Measurements from ENCODE around the gene NT5C3B.
A peak's percentile ranks its signal among the peaks of the same experiment; 100 is the strongest.
"Not testable (repeated sequence)": the region's sequence is repeated elsewhere in the genome, so short reads cannot be mapped to it uniquely, and the experiment has no call there.

NT5C3B gene

DNA sequence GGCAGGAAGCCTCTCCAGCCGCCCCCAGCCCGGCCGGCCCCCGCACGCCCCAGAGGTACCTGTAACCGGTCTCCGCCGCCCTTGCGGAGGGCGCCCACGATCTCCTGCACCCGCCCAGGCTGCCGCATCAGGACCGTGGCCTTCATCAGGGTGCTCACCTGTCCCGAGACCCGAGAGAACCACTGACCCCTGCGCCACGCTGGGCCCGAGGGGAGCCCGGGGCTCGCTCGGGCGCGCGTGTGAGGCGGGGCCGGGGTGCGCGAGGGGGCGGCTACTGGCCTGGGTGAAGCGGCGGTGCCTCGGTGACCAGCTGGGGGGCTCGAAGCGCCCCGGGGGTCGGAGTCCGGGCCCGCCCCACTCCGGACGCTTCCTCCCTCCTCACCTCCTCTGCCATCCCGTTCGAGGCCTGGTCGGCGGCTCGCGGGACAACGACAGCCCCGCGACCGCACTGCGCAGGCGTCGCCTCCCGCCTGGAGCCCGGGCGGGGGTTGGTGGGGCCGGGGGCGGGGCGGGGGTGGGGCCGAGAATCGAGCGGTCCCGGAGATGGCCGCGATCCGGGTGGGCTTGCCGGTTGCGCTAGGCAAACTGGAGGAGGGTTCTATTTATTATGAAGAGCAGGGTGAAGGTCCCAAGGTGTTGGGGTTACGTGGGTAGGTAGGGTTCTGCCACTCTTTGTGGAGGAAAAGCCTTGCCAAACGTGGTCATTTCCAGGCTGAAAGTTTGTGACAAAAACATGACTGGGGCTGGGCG, at the start of gene NT5C3B:
NT5C3B (minus strand) TSS at position 433 of the 750 bp plus-strand sequence; CDS start at position 394, 39 bp downstream.
- FAIRE-seq: no peak
- peak; percentile 34 for DNase-seq (ENCODE audit: low spot score)

DNA sequence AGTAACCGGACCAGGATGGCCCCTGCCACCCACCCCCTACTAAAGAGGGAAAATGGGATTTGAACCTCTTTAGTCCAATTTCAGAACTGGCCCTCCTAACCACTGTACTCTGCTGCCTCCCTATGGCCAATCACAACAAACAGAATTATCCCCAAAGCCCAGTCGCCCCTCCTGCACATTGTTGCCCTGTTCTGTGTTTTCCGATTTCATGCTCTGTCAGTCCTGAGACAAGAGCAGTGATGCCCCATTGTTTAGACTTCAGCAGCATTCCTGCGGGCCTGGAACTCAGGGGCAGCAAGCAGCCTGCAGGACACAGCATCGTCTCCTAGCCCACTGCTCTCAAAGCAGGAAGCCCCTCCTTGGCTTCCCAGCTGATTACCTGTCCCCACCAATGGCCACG, 49.7 kb upstream of the NT5C3B start:
- FAIRE-seq: no peak
- no peak for DNase-seq (ENCODE audit: low spot score)

DNA sequence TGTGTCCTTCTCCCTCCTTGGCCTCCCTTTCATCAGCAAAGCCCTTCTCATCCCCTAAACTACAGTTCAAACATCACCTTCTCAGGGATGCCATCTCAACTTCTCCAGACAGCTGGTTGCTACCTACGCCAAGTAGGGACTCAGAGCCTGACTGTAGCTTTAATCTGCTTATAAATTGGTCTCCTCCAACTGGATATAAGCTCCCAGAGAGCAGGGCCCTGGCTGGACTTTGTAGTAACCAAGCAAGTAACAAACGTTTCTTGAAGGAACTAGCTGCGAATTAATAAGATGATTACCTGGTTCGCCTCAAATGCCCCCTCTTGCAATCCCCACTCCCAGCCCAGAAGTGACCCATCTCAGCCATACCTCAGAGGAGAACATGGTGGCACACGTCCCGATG, 46.7 kb upstream of the NT5C3B start:
- no peak for FAIRE-seq
- DNase-seq (ENCODE audit: low spot score): no peak

DNA sequence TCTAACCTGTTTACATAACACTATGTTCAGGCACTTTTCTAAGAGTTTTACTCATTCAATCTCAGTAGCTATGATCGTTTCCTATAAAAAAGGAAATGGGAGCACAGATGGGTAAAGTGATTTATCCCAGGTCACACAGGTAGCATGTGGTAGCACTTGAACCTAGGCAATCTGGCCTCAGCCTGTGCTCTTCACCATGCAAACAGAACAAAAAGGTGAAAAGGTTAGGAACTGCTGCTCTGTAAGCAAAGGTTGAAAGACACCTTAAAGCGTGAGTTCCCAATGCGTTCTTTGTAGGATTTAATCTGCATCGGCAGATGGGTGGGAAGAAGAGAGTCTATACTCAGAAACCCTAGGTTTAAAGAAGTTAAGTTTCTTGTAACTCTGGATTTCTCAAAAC, 44.1 kb upstream of the NT5C3B start:
- FAIRE-seq (no peak), DNase-seq (ENCODE audit: low spot score) (no peak)

DNA sequence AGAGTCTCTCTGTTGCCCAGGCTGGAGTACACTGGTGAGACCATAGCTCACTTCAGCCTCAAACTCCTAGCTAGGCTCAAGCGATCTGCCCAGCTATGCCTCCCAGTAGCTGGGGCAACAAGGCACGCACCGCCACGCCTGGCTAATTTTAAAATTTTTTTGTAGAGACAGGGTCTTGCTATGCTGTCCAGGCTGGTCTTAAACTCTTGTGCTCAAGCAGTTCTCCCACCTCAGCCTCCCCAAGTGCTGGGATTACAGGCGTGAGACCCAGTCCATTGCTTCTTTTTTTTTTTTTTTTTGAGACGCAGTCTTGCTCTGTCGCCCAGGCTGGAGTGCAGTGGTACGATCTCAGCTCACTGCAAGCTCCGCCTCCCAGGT, 38.2 kb upstream of the NT5C3B start:
- DNase-seq (ENCODE audit: low spot score); FAIRE-seq: not testable (repeated sequence)

DNA sequence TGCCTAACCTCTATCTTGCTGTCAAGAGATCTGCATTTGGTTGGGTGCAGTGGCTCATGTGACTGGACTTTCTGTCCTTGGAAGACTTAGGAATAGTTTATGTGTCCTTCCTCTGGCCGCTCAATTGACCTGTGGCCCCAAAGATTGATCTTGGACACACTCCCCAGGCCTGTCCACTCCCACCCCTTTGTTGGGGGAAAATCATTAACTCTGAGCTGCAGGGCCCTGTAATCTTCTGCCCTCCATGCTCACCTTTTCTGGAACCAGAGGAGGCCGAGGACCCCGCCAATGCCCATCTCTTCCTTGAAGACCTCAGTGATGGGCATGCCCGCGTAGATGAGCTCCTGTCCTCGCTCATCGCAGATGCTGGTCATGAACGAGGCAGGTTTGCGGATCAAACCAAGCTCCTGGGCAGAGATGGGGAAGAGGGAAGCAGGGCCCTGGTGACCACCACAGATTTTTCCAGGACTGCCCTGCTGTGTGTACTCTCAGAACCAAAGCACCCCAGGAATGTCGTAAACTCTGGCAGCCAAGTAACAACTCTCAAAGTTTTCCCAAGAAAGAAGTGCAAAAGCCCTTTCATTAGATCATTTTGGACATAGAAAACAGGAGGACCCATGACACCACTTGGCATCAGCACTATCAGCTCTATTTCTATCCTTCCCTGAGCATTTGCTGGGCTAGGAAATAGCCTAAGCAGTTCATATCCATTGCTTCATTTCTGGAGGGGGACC, 37.7 kb upstream of the NT5C3B start:
- FAIRE-seq (no peak), DNase-seq (ENCODE audit: low spot score) (no peak)

DNA sequence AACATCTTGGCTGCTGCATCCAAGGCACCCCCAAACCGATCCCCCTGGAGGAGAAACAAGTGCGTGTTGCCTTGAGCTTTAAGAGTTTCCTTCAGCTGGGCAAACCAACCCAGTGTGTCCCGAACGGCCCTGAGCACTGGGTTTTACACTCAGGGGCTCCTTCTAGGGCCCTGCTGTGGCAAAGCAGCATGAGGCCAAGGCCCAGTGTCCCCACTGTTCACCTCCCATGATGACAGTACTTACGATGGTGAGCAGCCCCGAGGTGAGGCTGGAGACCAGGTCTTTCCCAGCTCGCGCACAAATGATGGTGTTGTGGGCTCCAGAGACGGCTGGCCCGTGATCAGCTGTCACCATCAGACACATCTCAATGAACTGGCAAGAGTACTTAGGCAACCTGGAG, 35.8 kb upstream of the NT5C3B start:
- no peak for DNase-seq (ENCODE audit: low spot score)
- no peak for FAIRE-seq

DNA sequence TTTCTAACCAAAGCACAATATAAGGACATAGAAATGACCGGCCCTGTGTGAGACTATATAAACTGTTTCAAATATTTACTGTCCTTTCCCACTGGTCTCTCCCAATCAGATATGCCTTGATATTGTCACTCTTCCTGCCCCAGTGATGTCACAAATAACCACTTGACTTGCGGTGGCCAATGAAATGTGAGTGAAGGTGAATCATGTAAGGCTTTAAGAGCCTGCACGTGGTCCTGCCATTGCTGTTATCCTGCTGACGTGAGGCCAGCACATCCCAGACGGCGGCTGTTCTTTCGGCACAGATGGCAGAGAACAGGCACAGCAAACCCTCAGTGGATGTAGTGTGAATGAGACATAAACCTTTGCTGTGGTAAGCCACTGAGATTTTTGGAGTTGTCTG, 34.6 kb upstream of the NT5C3B start:
- no peak for DNase-seq (ENCODE audit: low spot score)
- FAIRE-seq: no peak

DNA sequence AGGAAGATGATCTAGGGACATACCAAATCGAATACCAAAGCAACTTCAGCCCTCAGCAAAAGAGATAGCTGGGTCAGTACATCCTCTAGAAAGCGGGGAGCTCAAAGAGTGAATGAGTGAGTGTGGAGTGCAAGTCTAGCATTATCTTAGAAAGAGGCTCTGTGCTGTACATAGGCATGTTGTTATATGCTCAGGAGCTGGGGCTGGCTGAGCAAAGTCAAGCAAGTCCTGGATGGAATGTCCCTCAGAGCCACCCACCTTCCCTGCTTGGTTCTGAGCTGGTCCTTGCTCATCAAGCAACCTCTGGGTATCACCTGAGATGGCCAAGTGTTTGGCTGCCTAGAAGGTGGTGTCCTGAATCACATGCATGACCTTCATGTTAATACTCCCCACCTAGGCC, 34.1 kb upstream of the NT5C3B start:
- DNase-seq (ENCODE audit: low spot score) (no peak), FAIRE-seq (no peak)

DNA sequence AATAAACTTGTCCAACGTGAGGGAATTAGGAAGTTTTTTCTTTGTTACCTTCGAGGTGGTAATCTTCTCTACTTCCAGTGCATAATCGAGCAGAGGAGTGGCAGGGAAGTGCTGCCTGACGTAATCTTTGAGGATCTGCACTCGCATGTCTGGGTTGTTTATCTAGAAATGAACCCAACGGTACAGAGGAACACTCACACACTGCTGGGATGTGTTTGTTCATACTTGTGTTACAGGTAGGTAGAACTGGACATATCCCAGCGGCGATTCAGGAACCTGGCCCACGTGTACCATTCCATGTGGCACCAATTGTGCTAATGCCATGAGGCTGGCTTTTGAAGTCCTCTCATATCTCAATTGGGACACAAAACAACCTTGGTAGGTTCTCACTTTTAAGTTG, 33.4 kb upstream of the NT5C3B start:
- DNase-seq (ENCODE audit: low spot score): no peak
- no peak for FAIRE-seq

DNA sequence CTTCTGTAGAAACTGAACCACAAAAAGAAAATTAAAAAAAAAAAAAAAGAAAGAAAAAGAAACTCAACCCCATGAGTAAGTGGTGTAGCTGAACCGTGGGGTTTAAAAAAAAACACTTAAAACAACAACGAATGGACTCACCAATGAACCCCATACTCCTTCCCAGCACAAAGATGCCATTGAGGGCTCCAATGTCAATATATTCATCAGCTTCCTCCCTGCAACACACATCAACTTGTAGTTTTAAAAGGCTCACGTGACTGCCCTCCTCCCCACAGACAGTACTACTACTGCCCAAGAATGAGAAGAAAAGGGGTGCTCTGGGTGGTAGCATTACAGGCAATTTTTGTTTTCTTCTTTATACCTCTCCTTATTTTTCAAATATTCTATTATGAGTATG, 32.5 kb upstream of the NT5C3B start:
- DNase-seq (ENCODE audit: low spot score): no peak
- no peak for FAIRE-seq

DNA sequence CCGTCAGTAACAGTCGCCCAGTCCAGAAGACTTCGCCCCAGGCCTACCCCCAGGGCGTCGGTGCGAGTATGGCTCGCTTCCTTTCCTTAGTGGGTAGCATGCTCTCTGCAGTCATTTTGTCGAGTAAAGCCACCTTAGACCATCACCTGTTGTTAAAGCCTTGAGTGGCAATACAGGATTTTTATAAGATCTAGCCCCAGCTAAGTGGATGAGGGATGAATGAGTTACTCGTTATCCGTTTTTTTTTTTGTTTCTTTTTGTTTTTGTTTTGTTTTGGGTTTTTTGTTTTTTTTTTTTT, 29.5 kb upstream of the NT5C3B start:
- DNase-seq (ENCODE audit: low spot score): no peak
- FAIRE-seq: no peak

DNA sequence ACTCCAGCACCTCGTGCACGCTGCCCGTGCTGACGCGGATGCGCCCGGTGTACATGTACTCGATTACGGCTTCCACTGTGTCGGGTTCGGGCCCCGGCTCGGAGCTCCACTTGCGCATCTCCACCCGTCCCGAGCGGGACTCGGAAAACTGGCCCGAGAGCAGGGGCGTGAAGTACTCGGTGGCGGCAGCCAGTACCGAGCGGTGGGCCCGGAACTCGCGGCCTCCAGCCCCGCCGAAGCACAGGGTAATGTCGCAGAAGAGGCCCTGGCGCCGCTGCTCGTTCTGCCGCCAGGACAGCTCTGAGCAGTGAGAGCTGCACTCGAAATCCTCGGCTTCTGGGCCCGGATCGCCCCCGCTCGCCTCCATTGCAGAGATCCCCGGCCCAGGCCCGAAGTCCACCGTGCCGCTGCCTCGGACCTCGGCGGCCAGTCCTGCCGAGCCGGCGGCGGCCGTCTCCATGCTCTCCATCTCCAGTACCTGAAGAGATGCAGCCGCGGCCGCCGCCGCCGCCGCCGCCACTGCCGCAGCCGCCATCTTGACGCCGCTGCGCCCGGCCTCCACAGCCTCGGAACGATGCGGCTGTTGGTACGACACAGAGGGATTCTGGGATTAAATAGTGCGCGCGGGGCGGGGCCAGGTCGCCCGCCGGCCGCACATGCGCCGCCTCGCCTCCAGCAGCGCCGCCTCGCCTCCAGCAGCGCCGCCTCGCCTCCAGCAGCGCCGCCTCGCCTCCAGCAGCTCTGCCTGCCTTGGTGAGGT, 29.0 kb upstream of the NT5C3B start, which contains the start of gene KLHL11:
KLHL11 (minus strand) TSS at position 588 of the 760 bp plus-strand sequence; CDS start at position 535, 53 bp downstream.
- peak; percentile 74 for DNase-seq (ENCODE audit: low spot score)
- no peak for FAIRE-seq

DNA sequence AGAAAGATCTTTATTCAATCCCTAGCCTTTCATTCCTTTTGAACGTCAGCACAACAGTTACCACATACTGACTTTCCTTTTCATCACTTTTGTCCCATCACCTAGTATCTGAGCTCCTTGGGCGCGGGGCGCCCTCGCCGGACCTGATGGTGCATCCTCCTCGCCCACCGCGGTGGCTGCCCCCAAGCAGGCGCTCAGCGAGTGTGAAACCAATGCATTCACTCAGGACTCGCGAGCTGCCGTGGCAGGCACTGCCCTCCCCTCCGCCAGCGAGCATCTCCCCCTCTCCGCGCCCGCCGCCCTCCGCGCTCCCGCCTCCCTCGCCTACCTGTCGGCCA, 28.4 kb upstream of the NT5C3B start:
- DNase-seq (ENCODE audit: low spot score) (no peak), FAIRE-seq (no peak)

DNA sequence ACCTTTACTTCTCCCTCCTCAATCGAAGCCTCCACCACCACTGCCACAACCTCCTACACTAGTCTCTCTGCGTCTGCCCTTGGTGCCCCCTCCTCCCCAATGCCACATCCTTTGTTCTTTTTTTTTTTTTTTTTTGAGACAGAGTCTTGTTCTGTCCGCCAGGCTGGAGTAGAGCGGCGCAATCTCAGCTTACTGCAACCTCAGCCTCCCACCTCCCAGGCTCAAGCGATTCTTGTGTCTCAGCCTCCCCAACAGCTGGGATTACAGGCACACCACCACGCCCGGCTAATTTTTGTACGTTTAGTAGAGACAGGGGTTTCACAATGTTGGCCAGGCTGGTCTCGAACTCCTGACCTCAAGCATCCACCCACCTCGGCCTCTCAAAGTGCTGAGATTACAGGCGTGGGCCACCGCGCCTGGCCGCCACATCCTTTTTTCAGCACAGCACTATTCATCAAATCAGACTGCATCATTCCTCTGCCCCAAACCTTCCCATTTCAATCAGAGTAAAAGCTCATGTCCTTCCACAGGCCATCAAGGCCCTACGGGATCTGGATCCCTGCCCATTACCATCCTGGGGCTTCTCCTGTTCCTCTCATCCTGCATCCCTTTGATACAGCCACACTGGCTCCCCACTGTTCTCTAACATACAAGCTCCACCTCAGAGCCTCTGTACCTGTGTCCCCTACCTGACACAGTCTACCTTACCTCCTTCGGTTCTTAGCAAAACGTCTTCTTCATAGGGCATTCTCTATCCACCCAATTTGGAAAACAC, 27.2 kb upstream of the NT5C3B start:
- DNase-seq (ENCODE audit: low spot score) (no peak), FAIRE-seq (no peak)

DNA sequence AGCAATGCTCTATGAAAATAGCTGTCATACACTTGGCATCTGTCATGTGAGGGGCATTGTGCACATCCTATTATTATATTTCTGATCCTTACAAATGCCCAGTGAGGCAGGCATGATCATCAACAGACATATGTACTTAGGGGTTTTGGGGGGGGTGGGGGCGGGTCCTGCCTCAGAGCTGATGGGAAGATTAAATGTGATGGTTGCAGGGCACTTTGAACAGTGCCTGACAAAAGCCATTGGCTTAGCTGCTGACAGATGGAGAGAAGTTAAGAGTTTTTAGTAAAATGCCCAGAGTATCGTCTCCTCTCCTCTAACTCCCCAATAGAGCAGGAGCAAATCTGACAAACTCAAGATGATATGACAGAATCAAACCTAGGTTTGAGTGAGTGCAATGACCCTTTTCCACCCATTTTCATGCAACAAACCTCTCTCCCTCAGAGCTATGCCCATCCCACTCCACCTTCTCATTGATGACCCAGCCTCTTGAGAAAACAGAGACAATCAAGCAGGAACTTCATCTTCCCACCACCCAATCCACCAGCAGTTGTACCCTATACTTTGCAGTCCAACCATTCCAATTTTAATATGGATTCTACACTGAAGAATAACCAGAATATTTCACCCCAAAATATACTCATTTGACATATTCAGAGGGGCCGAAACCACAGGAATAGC, 24.4 kb upstream of the NT5C3B start:
- no peak for DNase-seq (ENCODE audit: low spot score)
- no peak for FAIRE-seq

DNA sequence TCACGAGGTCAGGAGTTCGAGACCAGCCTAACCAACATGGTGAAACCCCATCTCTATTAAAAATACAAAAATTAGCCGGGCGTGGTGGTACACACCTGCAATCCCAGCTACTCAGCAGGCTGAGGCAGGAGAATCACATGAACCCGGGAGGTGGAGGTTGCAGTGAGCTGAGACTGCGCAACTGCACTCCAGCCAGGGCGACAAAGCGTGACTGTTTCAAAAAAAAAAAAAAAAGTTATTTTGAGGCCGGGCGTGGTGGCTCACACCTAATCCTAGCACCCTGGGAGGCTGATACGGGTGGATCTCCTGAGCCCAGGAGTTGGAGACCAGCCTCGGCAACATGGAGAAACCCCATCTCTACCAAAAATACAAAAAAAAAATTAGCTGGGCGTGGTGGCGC, 15.3 kb upstream of the NT5C3B start:
- FAIRE-seq; DNase-seq (ENCODE audit: low spot score): not testable (repeated sequence)

DNA sequence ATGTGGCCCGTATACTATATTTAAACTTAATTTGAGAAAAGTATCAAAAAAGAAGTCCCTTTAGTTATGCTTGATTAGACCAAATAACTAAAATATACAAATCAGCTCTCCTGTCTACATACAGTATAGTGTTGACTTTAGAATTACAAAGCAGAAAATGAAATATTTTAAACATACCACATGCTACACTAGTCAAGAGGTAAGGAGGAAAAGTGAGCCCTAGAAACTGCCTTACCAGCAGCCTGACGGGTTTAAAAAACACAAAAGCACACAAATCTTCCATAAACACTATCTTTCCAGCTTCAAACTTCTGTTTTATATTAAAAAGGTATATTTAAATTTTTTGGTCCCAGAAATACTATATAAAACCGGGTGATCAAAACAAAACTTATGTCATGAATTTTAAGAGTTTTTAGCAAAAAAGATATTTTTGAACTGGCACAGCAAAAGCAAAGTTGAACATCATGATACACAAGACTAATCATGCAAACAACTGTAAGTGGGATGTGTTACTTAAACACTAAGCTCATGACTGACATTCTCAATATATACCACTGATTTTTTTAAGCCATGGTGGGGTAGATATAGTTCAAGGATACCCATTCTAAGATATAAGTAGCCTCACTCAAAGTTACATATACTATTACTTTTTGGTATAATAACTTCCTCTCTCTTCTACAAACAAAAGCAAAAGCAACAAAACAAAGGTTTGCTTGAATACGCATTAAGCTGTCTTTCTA, 13.4 kb upstream of the NT5C3B start:
- FAIRE-seq: no peak
- no peak for DNase-seq (ENCODE audit: low spot score)

DNA sequence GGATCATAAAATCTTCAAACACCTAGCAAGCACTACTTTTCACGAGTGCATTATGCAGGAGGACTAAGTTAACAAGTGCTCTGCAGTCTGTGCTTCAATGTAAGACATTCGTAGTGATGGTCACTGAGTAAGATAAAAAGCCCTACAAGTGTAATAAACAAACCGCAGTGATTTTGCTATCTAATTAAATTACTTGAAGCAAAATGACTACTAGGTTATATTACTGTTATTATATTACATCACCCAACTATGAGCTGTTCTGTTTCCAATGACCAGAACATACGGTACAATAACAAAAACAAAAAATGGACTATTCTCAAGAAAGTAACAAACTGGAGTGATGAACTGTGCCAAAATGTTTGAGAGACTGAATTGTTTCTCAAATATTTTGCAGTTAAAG, 12.8 kb upstream of the NT5C3B start:
- FAIRE-seq (no peak), DNase-seq (ENCODE audit: low spot score) (no peak)

DNA sequence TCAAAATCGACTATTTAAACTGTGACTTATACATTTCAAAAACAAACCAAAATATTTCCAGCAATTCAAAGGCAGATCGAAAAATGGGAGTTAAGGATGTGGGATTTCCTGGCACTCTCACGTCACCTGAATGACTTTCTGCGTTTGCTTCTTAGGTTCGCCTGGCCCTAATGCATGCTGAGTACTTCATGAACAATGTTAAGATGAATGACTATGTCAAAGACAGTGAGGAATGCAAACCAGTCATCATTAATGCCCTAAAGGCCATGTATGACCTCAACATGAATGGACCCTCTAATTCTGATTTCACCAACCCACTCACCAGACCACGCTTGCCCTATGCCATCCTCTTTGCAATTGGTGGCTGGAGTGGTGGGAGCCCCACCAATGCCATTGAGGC, 8.9 kb upstream of the NT5C3B start:
- DNase-seq (ENCODE audit: low spot score) (no peak), FAIRE-seq (no peak)
